ENCODE data around the gene MSMB.
"Not testable (repeated sequence)": the region's sequence is repeated elsewhere in the genome, so short reads cannot be mapped to it uniquely, and the experiment has no call there.

The MSMB gene

GRCh38 chr10:46074196-46074946, 28.3 kb upstream of the MSMB start:
- no peak overlapping the region for H3K4me3 ChIP-seq (ENCODE audit: low read length)
- no peak for DNase-seq (ENCODE audit: low read depth, low spot score)

- DNase-seq (ENCODE audit: low read depth, low spot score): no peak
- no peak overlapping the region for H3K4me3 ChIP-seq (ENCODE audit: low read length)
Observed at GRCh38 chr10:46073564-46073963, 27.5 kb upstream of the MSMB start.

- DNase-seq (ENCODE audit: low read depth, low spot score): no peak
- no peak overlapping the region for H3K4me3 ChIP-seq (ENCODE audit: low read length)
Observed at GRCh38 chr10:46070749-46071148, 24.7 kb upstream of the MSMB start.

GRCh38 chr10:46069771-46070463, 23.8 kb upstream of the MSMB start:
- no peak for DNase-seq (ENCODE audit: low read depth, low spot score)
- no peak overlapping the region for H3K4me3 ChIP-seq (ENCODE audit: low read length)

GRCh38 chr10:46068905-46069304, 22.8 kb upstream of the MSMB start:
- no peak for DNase-seq (ENCODE audit: low read depth, low spot score)
- no peak overlapping the region for H3K4me3 ChIP-seq (ENCODE audit: low read length)

GRCh38 chr10:46068117-46068516, 22.0 kb upstream of the MSMB start:
- no peak for DNase-seq (ENCODE audit: low read depth, low spot score)
- H3K4me3 ChIP-seq (ENCODE audit: low read length): no peak overlapping the region

- no peak for DNase-seq (ENCODE audit: low read depth, low spot score)
- H3K4me3 ChIP-seq (ENCODE audit: low read length): no peak overlapping the region
Observed at GRCh38 chr10:46064269-46064817, 18.3 kb upstream of the MSMB start.

- no peak overlapping the region for H3K4me3 ChIP-seq (ENCODE audit: low read length)
- DNase-seq (ENCODE audit: low read depth, low spot score): no peak
Observed at GRCh38 chr10:46062723-46063428, 16.8 kb upstream of the MSMB start.

- H3K4me3 ChIP-seq (ENCODE audit: low read length): no peak overlapping the region
- no peak for DNase-seq (ENCODE audit: low read depth, low spot score)
Observed at GRCh38 chr10:46060706-46061105, 14.6 kb upstream of the MSMB start.

GRCh38 chr10:46057927-46058326, 11.9 kb upstream of the MSMB start:
- DNase-seq (ENCODE audit: low read depth, low spot score); H3K4me3 ChIP-seq (ENCODE audit: low read length): not testable (repeated sequence)

GRCh38 chr10:46057038-46057437, 11.0 kb upstream of the MSMB start:
- H3K4me3 ChIP-seq (ENCODE audit: low read length): no peak overlapping the region
- DNase-seq (ENCODE audit: low read depth, low spot score): no peak

- DNase-seq (ENCODE audit: low read depth, low spot score): no peak
- no peak overlapping the region for H3K4me3 ChIP-seq (ENCODE audit: low read length)
Observed at GRCh38 chr10:46055771-46056170, 9.7 kb upstream of the MSMB start.

GRCh38 chr10:46053534-46054434, 7.7 kb upstream of the MSMB start:
- DNase-seq (ENCODE audit: low read depth, low spot score): no peak
- H3K4me3 ChIP-seq (ENCODE audit: low read length): no peak overlapping the region

GRCh38 chr10:46052791-46053375, 6.8 kb upstream of the MSMB start:
- H3K4me3 ChIP-seq (ENCODE audit: low read length): no peak overlapping the region
- no peak for DNase-seq (ENCODE audit: low read depth, low spot score)

GRCh38 chr10:46052057-46052790, 6.2 kb upstream of the MSMB start:
- no peak for DNase-seq (ENCODE audit: low read depth, low spot score)
- no peak overlapping the region for H3K4me3 ChIP-seq (ENCODE audit: low read length)

- no peak overlapping the region for H3K4me3 ChIP-seq (ENCODE audit: low read length)
- DNase-seq (ENCODE audit: low read depth, low spot score): no peak
Observed at GRCh38 chr10:46050941-46051623, 5.0 kb upstream of the MSMB start.

- H3K4me3 ChIP-seq (ENCODE audit: low read length); DNase-seq (ENCODE audit: low read depth, low spot score): not testable (repeated sequence)
Observed at GRCh38 chr10:46049497-46049831, 3.4 kb upstream of the MSMB start.

GRCh38 chr10:46048152-46048551, 2.1 kb upstream of the MSMB start:
- no peak overlapping the region for H3K4me3 ChIP-seq (ENCODE audit: low read length)
- no peak for DNase-seq (ENCODE audit: low read depth, low spot score)

Measured in Jurkat, Clone E6-1 (cell line).